SJSA1 (cell line): ENCODE data around the gene TGFBR1. TPM values are rescaled to one million over a fixed set of nuclear protein-coding genes. Genes with fewer than 3 reads are reported as not detected.

ENCODE experiments used
- DNase-seq, 2 experiments: peaks; one replicate each; pipeline ENCODE4 v3.0.0-alpha.2; 2015 to 2020; ENCODE audit warnings: low spot score in 2 of 2, low read depth in 1 of 2
- H3K27ac ChIP-seq: fragments of 250-450 bp; sonication (Bioruptor Pico); 2 replicates; pipeline ENCODE4 v1.5.1; 2020; ENCODE audit warnings: mild to moderate bottlenecking, moderate library complexity
- H3K27me3 ChIP-seq: fragments of 250-450 bp; sonication (Bioruptor Pico); replicated peaks from 2 replicates; pipeline ENCODE4 v1.5.1; 2020; ENCODE audit warnings: mild to moderate bottlenecking, moderate library complexity
- H3K36me3 ChIP-seq: fragments of 250-450 bp; sonication (Bioruptor Pico); 2 replicates; pipeline ENCODE4 v1.5.1; 2020; ENCODE audit warnings: mild to moderate bottlenecking
- H3K4me1 ChIP-seq: fragments of 250-450 bp; sonication (Bioruptor Pico); replicated peaks from 2 replicates; pipeline ENCODE4 v1.6.1; 2021; ENCODE audit warnings: mild to moderate bottlenecking
- H3K4me3 ChIP-seq: fragments of 250-450 bp; sonication (Bioruptor Pico); 2 replicates; pipeline ENCODE4 v1.5.1; 2020; ENCODE audit warnings: mild to moderate bottlenecking
- H3K9me3 ChIP-seq: fragments of 250-450 bp; sonication (Bioruptor Pico); replicated peaks from 2 replicates; pipeline ENCODE4 v1.5.1; 2020; ENCODE audit warnings: mild to moderate bottlenecking
- total RNA-seq: library from RNA; depleted of rRNA; stranded (reverse); fragments of >200 nt; shearing (Covaris generic); gene quantifications from 2 replicates; pipeline ENCODE4 v1.2.3, GENCODE V29; 2014

TGFBR1 gene
- total RNA-seq, 1 experiment from 2014 or later = 36.0 TPM

DNA sequence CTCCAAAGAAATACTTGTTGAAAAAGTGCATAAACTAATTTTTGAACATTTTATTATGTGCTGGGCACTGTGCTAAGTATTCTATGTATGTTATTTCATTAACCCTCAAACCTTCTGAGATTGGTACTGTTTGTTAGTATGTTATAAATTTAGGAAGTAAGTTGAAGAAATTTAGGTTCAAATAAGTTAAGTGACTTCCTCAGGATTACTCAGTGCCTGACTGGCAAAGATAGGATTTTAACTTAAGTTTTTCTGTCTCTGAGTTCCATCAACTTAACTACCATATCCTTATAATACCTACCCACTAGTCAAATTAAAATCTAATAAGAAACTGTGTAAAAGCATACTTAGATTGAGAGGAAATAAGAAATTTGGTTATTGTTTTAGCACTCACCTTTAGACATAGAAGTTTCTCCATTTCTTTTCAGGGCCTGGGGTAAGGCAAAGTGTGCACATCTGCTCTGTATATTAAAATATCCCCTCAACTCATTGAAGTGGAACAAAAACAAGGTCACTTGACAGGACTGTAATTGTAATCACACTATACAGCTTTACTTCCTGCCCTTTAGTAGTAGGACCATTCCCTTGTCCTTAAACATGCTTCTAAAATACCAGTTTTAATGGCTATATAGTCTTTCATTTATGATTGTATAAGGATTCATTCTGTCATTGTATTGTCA is 15.2 kb downstream of the TGFBR1 start:
- Histone ChIP-seq H3K36me3 (no peaks in the 10 kb centered on the region), H3K4me1 (no peaks in the 10 kb centered on the region), H3K27me3 (no peaks in the 10 kb centered on the region), H3K27ac (no peak overlapping the region), H3K4me3 (no peak overlapping the region), H3K9me3 (no peaks in the 10 kb centered on the region)
- DNase-seq = no peak

DNA sequence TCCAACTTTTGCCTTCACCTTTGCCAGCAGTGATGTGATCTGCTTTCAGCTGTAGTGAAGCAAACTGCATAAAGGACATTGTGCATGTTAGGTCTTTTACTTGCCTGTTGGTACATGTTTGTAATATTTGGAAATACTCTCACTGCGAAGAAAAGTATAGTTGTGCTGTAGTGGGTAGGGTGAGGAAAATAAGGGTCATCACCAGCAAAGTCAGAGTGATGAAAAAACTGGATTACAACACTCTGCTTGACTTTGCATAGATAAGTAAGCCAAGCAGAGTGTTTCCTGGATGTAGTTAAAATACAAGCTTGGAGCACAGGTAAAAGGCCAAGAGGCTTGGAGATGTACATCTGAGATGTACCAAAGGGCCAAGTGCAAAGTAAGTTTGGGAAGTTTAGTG is 16.7 kb downstream of the TGFBR1 start:
- H3K36me3 ChIP-seq = no peaks in the 10 kb centered on the region

DNA sequence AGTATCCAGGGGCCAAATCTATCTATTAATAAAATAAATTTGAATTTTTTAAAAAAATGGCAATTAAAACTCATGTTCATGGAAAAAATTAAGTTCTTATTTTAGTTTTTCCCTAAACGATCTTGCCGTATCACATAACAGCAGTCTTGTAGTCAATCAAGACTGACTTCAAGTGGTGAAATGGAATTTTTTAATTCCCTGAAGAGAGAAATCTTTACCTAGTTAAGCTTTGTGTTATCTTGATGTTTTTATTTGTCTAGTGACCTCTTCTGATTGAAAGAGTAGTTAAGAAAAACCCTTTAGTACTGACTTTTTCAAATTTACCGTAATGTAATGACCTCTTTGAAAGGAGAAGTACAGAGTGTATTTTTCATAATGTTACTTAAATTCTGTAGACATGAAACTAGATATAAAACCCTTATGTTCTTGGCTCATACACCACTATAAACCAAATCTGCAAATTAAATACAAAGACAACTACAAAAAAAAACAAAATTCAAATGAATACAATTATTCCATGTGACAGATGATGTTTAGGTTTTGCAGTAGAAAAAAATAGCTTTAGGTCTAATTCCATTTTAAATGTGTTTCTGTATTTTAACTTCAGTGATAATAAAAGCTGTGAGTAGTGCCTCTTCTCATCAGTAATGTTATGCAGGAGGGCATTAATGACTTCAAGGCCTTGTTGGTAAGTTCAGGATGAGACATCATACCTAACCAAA is 19.8 kb downstream of the TGFBR1 start:
- Histone ChIP-seq H3K9me3 (no peaks in the 10 kb centered on the region), H3K4me3 (no peak overlapping the region), H3K27me3 (no peaks in the 10 kb centered on the region), H3K36me3 (no peaks in the 10 kb centered on the region), H3K4me1 (peaks cover 5% of the 10 kb centered on the region; the same call in 1 of the 2 replicates), H3K27ac (no peak overlapping the region)
- DNase-seq = no peak

More for the DNA sequence above, 16.7 kb downstream of the TGFBR1 start:
- H3K4me3 ChIP-seq = no peak overlapping the region
- DNase-seq = no peak
- H3K4me1 ChIP-seq = no peaks in the 10 kb centered on the region; the same call in 1 of the 2 replicates
- no peaks in the 10 kb centered on the region for H3K9me3 ChIP-seq
- H3K27ac ChIP-seq = no peak overlapping the region
- H3K27me3 ChIP-seq = no peaks in the 10 kb centered on the region

GRCh38 chr9:99125446-99125845 is 20.5 kb downstream of the TGFBR1 start:
- no peak for DNase-seq
- Histone ChIP-seq H3K9me3 (no peaks in the 10 kb centered on the region), H3K27me3 (no peaks in the 10 kb centered on the region)

DNA sequence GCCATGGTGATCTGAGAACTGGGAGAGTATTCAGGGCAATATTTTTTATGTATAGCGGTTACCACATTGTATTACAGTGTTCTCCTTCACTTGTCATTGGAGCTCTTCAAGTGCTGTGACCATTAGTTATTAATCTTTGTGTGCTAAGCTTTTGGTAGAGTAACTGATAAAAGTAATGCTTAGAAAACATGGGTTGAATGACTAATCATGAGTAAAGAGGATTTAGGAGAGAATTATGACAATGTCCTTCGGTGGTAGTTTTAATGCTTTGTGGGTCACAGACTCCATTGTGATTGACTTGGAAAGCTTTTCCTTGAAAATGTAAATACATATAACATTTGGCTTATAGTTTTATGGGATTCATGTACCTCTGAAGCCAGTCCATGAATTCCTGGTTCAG is 21.4 kb downstream of the TGFBR1 start:
- H3K27ac ChIP-seq = no peak overlapping the region
- no peaks in the 10 kb centered on the region; the same call in 1 of the 2 replicates for H3K36me3 ChIP-seq
- H3K9me3 ChIP-seq = no peaks in the 10 kb centered on the region
- peaks cover 5% of the 10 kb centered on the region; the same call in 1 of the 2 replicates for H3K4me1 ChIP-seq
- no peak for DNase-seq
- H3K4me3 ChIP-seq = no peak overlapping the region
- no peaks in the 10 kb centered on the region for H3K27me3 ChIP-seq

More at GRCh38 chr9:99125446-99125845, 20.5 kb downstream of the TGFBR1 start:
- peaks cover 5% of the 10 kb centered on the region; the same call in 1 of the 2 replicates for H3K4me1 ChIP-seq
- no peaks in the 10 kb centered on the region; the same call in 1 of the 2 replicates for H3K36me3 ChIP-seq
- H3K4me3 ChIP-seq = no peak overlapping the region
- H3K27ac ChIP-seq = no peak overlapping the region

GRCh38 chr9:99127356-99128132 is 22.6 kb downstream of the TGFBR1 start:
- Histone ChIP-seq H3K27ac (no peak overlapping the region), H3K27me3 (no peaks in the 10 kb centered on the region), H3K4me1 (peaks cover 5% of the 10 kb centered on the region; the same call in 1 of the 2 replicates), H3K9me3 (no peaks in the 10 kb centered on the region), H3K36me3 (no peaks in the 10 kb centered on the region; the same call in 1 of the 2 replicates), H3K4me3 (no peak overlapping the region)
- no peak for DNase-seq

DNA sequence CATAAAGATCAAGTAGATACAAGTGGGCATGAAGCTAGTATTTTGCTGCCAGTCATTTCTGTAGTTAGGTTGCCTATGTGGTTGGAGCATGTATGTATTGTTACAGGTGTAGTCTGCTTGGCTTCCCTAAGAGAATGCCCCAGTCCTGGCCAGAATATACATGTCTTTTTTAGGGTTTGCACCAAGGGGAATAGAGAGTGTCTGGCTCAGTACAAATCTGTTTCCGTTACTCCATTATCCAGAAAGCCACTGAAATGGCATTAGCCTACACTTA is 23.2 kb downstream of the TGFBR1 start:
- no peak overlapping the region for H3K27ac ChIP-seq
- H3K4me1 ChIP-seq = peaks cover 5% of the 10 kb centered on the region; the same call in 1 of the 2 replicates
- no peaks in the 10 kb centered on the region for H3K27me3 ChIP-seq
- H3K4me3 ChIP-seq = no peak overlapping the region
- DNase-seq = no peak
- H3K36me3 ChIP-seq = no peaks in the 10 kb centered on the region; the same call in 1 of the 2 replicates
- no peaks in the 10 kb centered on the region for H3K9me3 ChIP-seq

- Histone ChIP-seq H3K27ac (no peak overlapping the region), H3K4me1 (peaks cover 5% of the 10 kb centered on the region; the same call in 1 of the 2 replicates), H3K36me3 (no peaks in the 10 kb centered on the region; the same call in 1 of the 2 replicates), H3K4me3 (no peak overlapping the region), H3K9me3 (no peaks in the 10 kb centered on the region), H3K27me3 (no peaks in the 10 kb centered on the region)
- no peak for DNase-seq
Observed at GRCh38 chr9:99129091-99129490, 24.2 kb downstream of the TGFBR1 start.

DNA sequence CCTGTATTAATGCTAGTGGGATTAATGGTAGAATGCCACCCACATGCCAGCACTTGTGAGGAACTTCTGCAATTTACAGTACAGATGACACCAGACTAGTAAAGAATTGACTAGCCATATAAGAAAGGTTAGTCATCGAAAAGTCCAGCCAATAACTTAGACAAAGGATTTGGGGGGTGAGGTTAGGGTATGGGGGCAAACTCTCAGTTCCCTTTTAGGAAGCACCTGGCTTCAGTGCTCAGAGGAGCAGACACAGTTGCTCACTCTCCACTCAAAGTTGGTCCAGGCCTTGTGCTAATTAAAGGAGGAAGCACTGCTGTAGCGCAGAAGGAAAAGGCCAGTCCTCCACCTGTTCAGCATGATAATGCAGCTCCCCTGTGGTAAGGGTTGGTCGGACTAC is 25.2 kb downstream of the TGFBR1 start:
- Histone ChIP-seq H3K4me1 (peaks cover 5% of the 10 kb centered on the region; the same call in 1 of the 2 replicates), H3K9me3 (no peaks in the 10 kb centered on the region), H3K27ac (no peak overlapping the region), H3K36me3 (peaks cover 2% of the 10 kb centered on the region; the same call in 1 of the 2 replicates), H3K4me3 (no peak overlapping the region), H3K27me3 (no peaks in the 10 kb centered on the region)
- no peak for DNase-seq

GRCh38 chr9:99133145-99133544 is 28.2 kb downstream of the TGFBR1 start:
- Histone ChIP-seq H3K27ac (no peak overlapping the region), H3K27me3 (no peaks in the 10 kb centered on the region), H3K4me1 (no peaks in the 10 kb centered on the region), H3K4me3 (no peak overlapping the region), H3K9me3 (no peaks in the 10 kb centered on the region), H3K36me3 (peaks cover 4% of the 10 kb centered on the region; the same call in 1 of the 2 replicates)
- DNase-seq = no peak

DNA sequence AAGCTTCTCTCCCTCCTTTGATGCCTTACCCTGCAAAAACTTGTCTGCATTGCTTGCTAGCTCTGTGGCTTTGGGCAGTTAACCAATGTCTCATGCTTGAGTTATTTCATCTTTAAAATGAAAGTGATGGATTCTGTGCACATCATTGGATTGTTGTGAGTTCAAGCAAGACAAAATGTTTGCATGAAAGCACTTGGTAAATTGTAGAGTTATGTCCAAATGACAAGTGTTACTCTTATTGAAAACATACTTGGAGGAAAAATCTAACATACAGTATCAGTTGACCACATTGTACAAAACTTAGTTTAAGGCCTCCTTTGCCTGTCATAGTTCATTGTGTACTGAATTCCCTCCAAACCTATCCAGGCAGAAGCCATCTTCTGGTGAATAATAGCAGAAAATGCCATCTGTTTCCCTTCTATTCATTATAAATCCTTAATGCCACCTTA is 30.0 kb downstream of the TGFBR1 start:
- H3K4me1 ChIP-seq = no peaks in the 10 kb centered on the region
- no peak for DNase-seq
- no peak overlapping the region for H3K27ac ChIP-seq
- H3K27me3 ChIP-seq = no peaks in the 10 kb centered on the region
- H3K36me3 ChIP-seq = peaks cover 12% of the 10 kb centered on the region; the same call in 1 of the 2 replicates
- H3K9me3 ChIP-seq = no peaks in the 10 kb centered on the region
- no peak overlapping the region for H3K4me3 ChIP-seq

DNA sequence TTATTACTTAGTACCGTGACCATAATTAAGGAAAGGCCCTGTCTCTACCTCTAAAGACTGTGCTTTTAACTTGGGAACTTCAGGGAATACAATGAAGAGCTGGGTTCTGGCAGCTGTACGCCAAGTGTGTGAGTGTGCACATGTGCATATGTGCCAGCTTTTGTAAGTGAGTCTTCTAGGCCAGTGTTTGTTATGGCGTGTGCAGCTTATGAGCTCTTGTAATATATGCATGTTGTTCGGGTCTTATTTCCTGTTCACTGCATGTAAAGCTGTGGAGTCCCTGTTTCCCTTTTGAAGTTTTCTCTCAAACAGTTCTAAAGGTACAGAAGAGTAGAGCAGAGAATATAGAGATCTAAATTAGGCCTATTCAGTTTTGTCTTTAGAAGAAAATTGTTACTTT is 30.5 kb downstream of the TGFBR1 start:
- no peak for DNase-seq
- H3K9me3 ChIP-seq = no peaks in the 10 kb centered on the region
- H3K36me3 ChIP-seq = peaks cover 13% of the 10 kb centered on the region
- no peaks in the 10 kb centered on the region for H3K4me1 ChIP-seq
- no peak overlapping the region for H3K27ac ChIP-seq
- no peaks in the 10 kb centered on the region for H3K27me3 ChIP-seq
- H3K4me3 ChIP-seq = no peak overlapping the region

GRCh38 chr9:99137225-99137624 is 32.3 kb downstream of the TGFBR1 start:
- Histone ChIP-seq H3K9me3 (no peaks in the 10 kb centered on the region), H3K27me3 (no peaks in the 10 kb centered on the region), H3K4me1 (no peaks in the 10 kb centered on the region), H3K36me3 (peaks cover 28% of the 10 kb centered on the region), H3K27ac (no peak overlapping the region), H3K4me3 (no peak overlapping the region)
- DNase-seq = no peak
